Liver (tissue), 9 donors: Measurements from ENCODE around the gene CELF2. TPM values are rescaled to one million over a fixed set of nuclear protein-coding genes. Genes with fewer than 3 reads are reported as not detected.

Source experiments
- DNase-seq: peaks from one replicate; pipeline ENCODE4 v3.0.0-alpha.2; 2017; ENCODE audit warnings: low spot score
- H3K27ac ChIP-seq, 2 donors: one replicate each; pipeline ENCODE4 v1.7.0; 2013; ENCODE audit warnings: inconsistent platforms in 2 of 2, low read length in 2 of 2, control low read depth in 1 of 2, low read depth in 1 of 2, mild to moderate bottlenecking in 1 of 2
- H3K27me3 ChIP-seq, 4 donors: one replicate each; pipeline versions ENCODE4 v1.6.1 to v1.7.0; 2013; ENCODE audit warnings: low read length in 3 of 4, inconsistent platforms in 1 of 4, mild to moderate bottlenecking in 1 of 4, moderate library complexity in 1 of 4; ENCODE audit not compliant: control insufficient read depth in 4 of 4, insufficient read depth in 4 of 4
- H3K36me3 ChIP-seq, 4 donors: one replicate each; pipeline versions ENCODE4 v1.6.1 to v1.7.0; 2013; ENCODE audit warnings: low read length in 3 of 4, mild to moderate bottlenecking in 3 of 4, low read depth in 1 of 4, moderate library complexity in 1 of 4; ENCODE audit not compliant: control insufficient read depth in 4 of 4, insufficient read depth in 3 of 4
- H3K4me1 ChIP-seq, 4 donors: one replicate each; pipeline versions ENCODE4 v1.6.1 to v1.7.0; 2013; ENCODE audit warnings: low read length in 3 of 4, mild to moderate bottlenecking in 3 of 4, moderate library complexity in 1 of 4; ENCODE audit not compliant: control insufficient read depth in 4 of 4, insufficient read depth in 4 of 4
- H3K4me3 ChIP-seq, 3 donors: one replicate each; pipeline versions ENCODE4 v1.6.1 to v1.7.0; 2013; ENCODE audit warnings: low read length in 3 of 3, control low read depth in 1 of 3, low read depth in 1 of 3, mild to moderate bottlenecking in 1 of 3
- H3K9ac ChIP-seq, 2 donors: one replicate each; pipeline ENCODE4 v1.7.0; 2013; ENCODE audit warnings: low read length in 2 of 2, mild to moderate bottlenecking in 2 of 2, moderate library complexity in 2 of 2, control low read depth in 1 of 2, low read depth in 1 of 2
- H3K9me3 ChIP-seq, 4 donors: one replicate each; pipeline versions ENCODE4 v1.6.1 to v1.7.0; 2013; ENCODE audit warnings: low read length in 3 of 4; ENCODE audit not compliant: control insufficient read depth in 4 of 4
- ATF3 ChIP-seq: IDR thresholded peaks from 2 replicates; pipeline ENCODE4 v1.6.1; 2016; ENCODE audit warnings: antibody characterized with exemption
- EGR1 ChIP-seq, 2 donors: IDR thresholded peaks; 2 replicates each; pipeline ENCODE4 v1.6.1; 2016 to 2018; ENCODE audit warnings: antibody characterized with exemption in 2 of 2, low read depth in 2 of 2
- FOXA1 ChIP-seq: IDR thresholded peaks from 2 replicates; pipeline ENCODE4 v1.6.1; 2016; ENCODE audit warnings: antibody characterized with exemption
- FOXA2 ChIP-seq: IDR thresholded peaks from 2 replicates; pipeline ENCODE4 v1.6.1; 2016; ENCODE audit warnings: antibody characterized with exemption
- GABPA ChIP-seq, 2 donors: IDR thresholded peaks in 1 of 2; conservative IDR thresholded peaks in 1 of 2; 2 replicates each; pipeline ENCODE4 v1.6.1; 2016; ENCODE audit warnings: antibody characterized with exemption in 2 of 2, mild to moderate bottlenecking in 1 of 2, moderate library complexity in 1 of 2
- HNF4A ChIP-seq, 2 donors: conservative IDR thresholded peaks; 2 replicates each; pipeline ENCODE4 v1.6.1; 2016; ENCODE audit warnings: antibody characterized with exemption in 2 of 2, mild to moderate bottlenecking in 2 of 2
- HNF4G ChIP-seq: IDR thresholded peaks from 2 replicates; pipeline ENCODE4 v1.6.1; 2016; ENCODE audit warnings: antibody characterized with exemption
- JUND ChIP-seq, 2 donors: IDR thresholded peaks; 2 replicates each; pipeline ENCODE4 v1.6.1; 2016; ENCODE audit warnings: antibody characterized with exemption in 2 of 2
- NR2F2 ChIP-seq: IDR thresholded peaks from 2 replicates; pipeline ENCODE4 v1.6.1; 2016; ENCODE audit warnings: antibody characterized with exemption
- RAD21 ChIP-seq, 2 donors: IDR thresholded peaks; 2 replicates each; pipeline ENCODE4 v1.6.1; 2016; ENCODE audit warnings: antibody characterized with exemption in 2 of 2, mild to moderate bottlenecking in 2 of 2
- REST ChIP-seq: IDR thresholded peaks from 2 replicates; pipeline ENCODE4 v1.6.1; 2016; ENCODE audit warnings: antibody characterized with exemption, mild to moderate bottlenecking
- RXRA ChIP-seq, 2 donors: IDR thresholded peaks; 2 replicates each; pipeline ENCODE4 v1.6.1; 2017 to 2018; ENCODE audit warnings: antibody characterized with exemption in 2 of 2, mild to moderate bottlenecking in 1 of 2
- SP1 ChIP-seq: IDR thresholded peaks from 2 replicates; pipeline ENCODE4 v1.6.1; 2018; ENCODE audit warnings: antibody characterized with exemption, mild to moderate bottlenecking
- TAF1 ChIP-seq: conservative IDR thresholded peaks from 2 replicates; pipeline ENCODE4 v1.6.1; 2016; ENCODE audit warnings: antibody characterized with exemption, mild to moderate bottlenecking
- YY1 ChIP-seq: IDR thresholded peaks from 2 replicates; pipeline ENCODE4 v1.6.1; 2016; ENCODE audit warnings: antibody characterized with exemption, mild to moderate bottlenecking
- WGBS: extraction: QIAGEN DNeasy Blood & Tissue Kit; methylation state at CpG from one replicate; pipeline ENCODE4 v1.1.7; 2013; 5-methylcytosine and 5-hydroxymethylcytosine counted together
- polyA plus RNA-seq, 2 donors: library from polyadenylated mRNA; stranded (reverse) in 1 of 2; unstranded in 1 of 2; fragments of 200-250 nt in 1 of 2; fragments of >200 nt in 1 of 2; fragmentation: Nextera tagmentation in 1 of 2; extraction: Ambion mirVana in 1 of 2; gene quantifications; one replicate each; pipeline versions ENCODE4 v1.2.1 to v1.2.3, GENCODE V29; 2013 to 2015
- total RNA-seq, 2 donors: library from RNA; depleted of rRNA; stranded (reverse); fragments of >200 nt; gene quantifications; one replicate each; pipeline ENCODE4 v1.2.3, GENCODE V29; 2014
- TF ChIP-seq, protein P1 (sequence below): fragments of 150-350 bp; IDR thresholded peaks from 2 replicates; pipeline ENCODE4 v1.5.1; 2017; ENCODE audit warnings: improper control_type of control experiment, low read depth, low read length; ENCODE audit not compliant: missing input control
- TF ChIP-seq, protein P2 (sequence below): IDR thresholded peaks from 2 replicates; pipeline ENCODE4 v1.6.1; 2016; ENCODE audit warnings: antibody characterized with exemption
- TF ChIP-seq, protein P3 (sequence below): IDR thresholded peaks from 2 replicates; pipeline ENCODE4 v1.6.1; 2016; ENCODE audit warnings: antibody characterized with exemption
- donor health status: healthy.
- donor health status: healthy.
- donor health status: healthy.
- donor health status: healthy.
- donor health status: healthy.

CELF2 gene
- total and polyA plus RNA-seq, 4 donors = 1.4 to 8.5 (median 5.6) TPM

- Histone ChIP-seq H3K27ac (peak overlapping the region in 1 of 2 donors; percentile 44), H3K4me3 (no peak overlapping the region), H3K9me3 (no peaks in the 10 kb centered on the region), H3K36me3 (no peaks in the 10 kb centered on the region), H3K4me1 (no peaks in the 10 kb centered on the region), H3K27me3 (no peaks in the 10 kb centered on the region), H3K9ac (no peak overlapping the region)
- 73% methylated on average over 11 of the region's 11 CpGs for WGBS
- TF ChIP-seq HNF4A (conservative IDR thresholded peaks at IDR 0.05) = no peak
- no peak for TF ChIP-seq EGR1 (IDR thresholded peaks at IDR 0.05; ENCODE audit: low read depth in 2 of 2)
- TF ChIP-seq RAD21 (IDR thresholded peaks at IDR 0.05) = no peak
- TF ChIP-seq, protein P1, sequence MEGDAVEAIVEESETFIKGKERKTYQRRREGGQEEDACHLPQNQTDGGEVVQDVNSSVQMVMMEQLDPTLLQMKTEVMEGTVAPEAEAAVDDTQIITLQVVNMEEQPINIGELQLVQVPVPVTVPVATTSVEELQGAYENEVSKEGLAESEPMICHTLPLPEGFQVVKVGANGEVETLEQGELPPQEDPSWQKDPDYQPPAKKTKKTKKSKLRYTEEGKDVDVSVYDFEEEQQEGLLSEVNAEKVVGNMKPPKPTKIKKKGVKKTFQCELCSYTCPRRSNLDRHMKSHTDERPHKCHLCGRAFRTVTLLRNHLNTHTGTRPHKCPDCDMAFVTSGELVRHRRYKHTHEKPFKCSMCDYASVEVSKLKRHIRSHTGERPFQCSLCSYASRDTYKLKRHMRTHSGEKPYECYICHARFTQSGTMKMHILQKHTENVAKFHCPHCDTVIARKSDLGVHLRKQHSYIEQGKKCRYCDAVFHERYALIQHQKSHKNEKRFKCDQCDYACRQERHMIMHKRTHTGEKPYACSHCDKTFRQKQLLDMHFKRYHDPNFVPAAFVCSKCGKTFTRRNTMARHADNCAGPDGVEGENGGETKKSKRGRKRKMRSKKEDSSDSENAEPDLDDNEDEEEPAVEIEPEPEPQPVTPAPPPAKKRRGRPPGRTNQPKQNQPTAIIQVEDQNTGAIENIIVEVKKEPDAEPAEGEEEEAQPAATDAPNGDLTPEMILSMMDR = no peak
- TF ChIP-seq, protein P2, sequence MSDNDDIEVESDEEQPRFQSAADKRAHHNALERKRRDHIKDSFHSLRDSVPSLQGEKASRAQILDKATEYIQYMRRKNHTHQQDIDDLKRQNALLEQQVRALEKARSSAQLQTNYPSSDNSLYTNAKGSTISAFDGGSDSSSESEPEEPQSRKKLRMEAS = no peak
- TF ChIP-seq JUND (IDR thresholded peaks at IDR 0.05) = no peak
- no peak for TF ChIP-seq YY1
- DNase-seq = no peak
Measured at GRCh38 chr10:11175823-11176243, 158.2 kb downstream of the CELF2 start.

- DNase-seq = no peak
- H3K9me3 ChIP-seq = no peaks in the 10 kb centered on the region
- no peaks in the 10 kb centered on the region for H3K27me3 ChIP-seq
- no peak overlapping the region for H3K4me3 ChIP-seq
- no peaks in the 10 kb centered on the region for H3K4me1 ChIP-seq
- TF ChIP-seq YY1 (no peak), ATF3 (no peak), GABPA (IDR thresholded peaks at IDR 0.05 in 1 of 2, conservative IDR thresholded peaks at IDR 0.05 in 1 of 2) (no peak)
- WGBS = 62% methylated on average over 7 of the region's 7 CpGs
- H3K36me3 ChIP-seq = no peaks in the 10 kb centered on the region
- peak overlapping the region in 1 of 2 donors; percentile 44 for H3K27ac ChIP-seq
- H3K9ac ChIP-seq = peak overlapping the region in 1 of 2 donors; percentile 8
Measured at GRCh38 chr10:11176746-11177145, 159.1 kb downstream of the CELF2 start.

DNA sequence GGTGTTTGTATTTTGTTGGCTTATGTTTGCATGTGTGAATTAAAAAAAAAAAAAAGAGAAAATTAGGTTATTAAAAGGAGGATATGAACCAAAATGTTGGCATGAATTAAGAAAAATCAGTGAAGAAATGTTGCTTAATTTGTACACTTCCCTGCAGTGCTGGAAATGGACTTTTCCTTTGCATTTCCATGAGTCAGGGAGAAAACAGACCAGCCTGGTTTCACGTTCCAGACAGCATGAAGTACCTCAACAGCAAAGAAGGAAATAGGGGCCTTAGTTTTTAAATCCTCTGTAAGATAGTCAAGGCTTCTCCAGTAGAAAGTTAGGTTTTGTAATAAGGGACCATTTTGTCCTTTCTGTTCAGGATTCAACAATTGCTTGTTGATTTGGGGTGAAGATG, 159.7 kb downstream of the CELF2 start:
- H3K4me1 ChIP-seq = no peaks in the 10 kb centered on the region
- no peak overlapping the region for H3K9ac ChIP-seq
- no peaks in the 10 kb centered on the region for H3K27me3 ChIP-seq
- H3K9me3 ChIP-seq = no peaks in the 10 kb centered on the region
- no peak for DNase-seq
- H3K36me3 ChIP-seq = no peaks in the 10 kb centered on the region
- H3K27ac ChIP-seq = peak overlapping the region in 1 of 2 donors; percentile 31
- WGBS = 32% methylated on average over 1 of the region's 1 CpG
- TF ChIP-seq REST = no peak
- TF ChIP-seq SP1 = no peak
- TF ChIP-seq NR2F2 = no peak
- TF ChIP-seq HNF4G = no peak
- TF ChIP-seq TAF1 = no peak
- TF ChIP-seq, protein P1 = no peak
- TF ChIP-seq EGR1 (IDR thresholded peaks at IDR 0.05; ENCODE audit: low read depth in 2 of 2) = no peak
- TF ChIP-seq, protein P2 = no peak
- TF ChIP-seq, protein P3, sequence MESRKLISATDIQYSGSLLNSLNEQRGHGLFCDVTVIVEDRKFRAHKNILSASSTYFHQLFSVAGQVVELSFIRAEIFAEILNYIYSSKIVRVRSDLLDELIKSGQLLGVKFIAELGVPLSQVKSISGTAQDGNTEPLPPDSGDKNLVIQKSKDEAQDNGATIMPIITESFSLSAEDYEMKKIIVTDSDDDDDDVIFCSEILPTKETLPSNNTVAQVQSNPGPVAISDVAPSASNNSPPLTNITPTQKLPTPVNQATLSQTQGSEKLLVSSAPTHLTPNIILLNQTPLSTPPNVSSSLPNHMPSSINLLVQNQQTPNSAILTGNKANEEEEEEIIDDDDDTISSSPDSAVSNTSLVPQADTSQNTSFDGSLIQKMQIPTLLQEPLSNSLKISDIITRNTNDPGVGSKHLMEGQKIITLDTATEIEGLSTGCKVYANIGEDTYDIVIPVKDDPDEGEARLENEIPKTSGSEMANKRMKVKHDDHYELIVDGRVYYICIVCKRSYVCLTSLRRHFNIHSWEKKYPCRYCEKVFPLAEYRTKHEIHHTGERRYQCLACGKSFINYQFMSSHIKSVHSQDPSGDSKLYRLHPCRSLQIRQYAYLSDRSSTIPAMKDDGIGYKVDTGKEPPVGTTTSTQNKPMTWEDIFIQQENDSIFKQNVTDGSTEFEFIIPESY = no peak
- no peak for TF ChIP-seq GABPA (IDR thresholded peaks at IDR 0.05 in 1 of 2, conservative IDR thresholded peaks at IDR 0.05 in 1 of 2)
- TF ChIP-seq FOXA2 = no peak
- TF ChIP-seq RXRA (IDR thresholded peaks at IDR 0.05) = no peak
- TF ChIP-seq FOXA1 = no peak
- no peak overlapping the region for H3K4me3 ChIP-seq
